Measurements from ENCODE around the gene XIRP2. TPM values are rescaled to one million over a fixed set of nuclear protein-coding genes. Genes with fewer than 3 reads are reported as not detected.
A peak's percentile ranks its signal among the peaks of the same experiment; 100 is the strongest.
"Not testable (repeated sequence)": the region's sequence is repeated elsewhere in the genome, so short reads cannot be mapped to it uniquely, and the experiment has no call there.

The XIRP2 gene
- total and polyA plus RNA-seq, 10 of the 15 experiments (the other 5 are each of a cell fraction or from before 2014, with no cell fraction given) = 0.03 TPM; not detected in 9

DNA sequence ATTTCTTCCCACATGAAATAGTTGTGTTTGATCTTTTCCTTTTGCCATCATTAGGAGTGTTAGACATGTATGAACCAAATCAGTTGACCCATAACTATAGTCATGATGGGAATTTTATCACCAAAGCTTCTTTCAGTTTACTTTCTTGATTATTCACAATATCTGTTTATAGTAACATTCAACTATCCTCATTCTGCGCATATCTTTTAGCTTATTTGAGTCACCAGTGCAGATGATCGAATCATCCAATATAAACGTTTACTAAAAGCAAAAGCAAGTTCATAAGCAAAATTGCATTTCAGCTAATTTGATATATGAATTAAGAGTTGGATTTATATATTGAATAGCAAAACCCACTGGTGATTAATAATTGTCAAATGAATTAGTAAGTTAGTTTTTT, 216.4 kb downstream of the XIRP2 start (continued):
- TF ChIP-seq KDM1A (IDR thresholded peaks at IDR 0.05; ENCODE audit: borderline replicate concordance) (no peak), YY1 (IDR thresholded peaks at IDR 0.05; ENCODE audit: low read depth, low read length) (no peak), POLR2A (IDR thresholded peaks at IDR 0.05; ENCODE audit: low read depth, low read length) (no peak)
- TF ChIP-seq, protein P1, sequence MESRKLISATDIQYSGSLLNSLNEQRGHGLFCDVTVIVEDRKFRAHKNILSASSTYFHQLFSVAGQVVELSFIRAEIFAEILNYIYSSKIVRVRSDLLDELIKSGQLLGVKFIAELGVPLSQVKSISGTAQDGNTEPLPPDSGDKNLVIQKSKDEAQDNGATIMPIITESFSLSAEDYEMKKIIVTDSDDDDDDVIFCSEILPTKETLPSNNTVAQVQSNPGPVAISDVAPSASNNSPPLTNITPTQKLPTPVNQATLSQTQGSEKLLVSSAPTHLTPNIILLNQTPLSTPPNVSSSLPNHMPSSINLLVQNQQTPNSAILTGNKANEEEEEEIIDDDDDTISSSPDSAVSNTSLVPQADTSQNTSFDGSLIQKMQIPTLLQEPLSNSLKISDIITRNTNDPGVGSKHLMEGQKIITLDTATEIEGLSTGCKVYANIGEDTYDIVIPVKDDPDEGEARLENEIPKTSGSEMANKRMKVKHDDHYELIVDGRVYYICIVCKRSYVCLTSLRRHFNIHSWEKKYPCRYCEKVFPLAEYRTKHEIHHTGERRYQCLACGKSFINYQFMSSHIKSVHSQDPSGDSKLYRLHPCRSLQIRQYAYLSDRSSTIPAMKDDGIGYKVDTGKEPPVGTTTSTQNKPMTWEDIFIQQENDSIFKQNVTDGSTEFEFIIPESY (IDR thresholded peaks at IDR 0.05) = no peak

DNA sequence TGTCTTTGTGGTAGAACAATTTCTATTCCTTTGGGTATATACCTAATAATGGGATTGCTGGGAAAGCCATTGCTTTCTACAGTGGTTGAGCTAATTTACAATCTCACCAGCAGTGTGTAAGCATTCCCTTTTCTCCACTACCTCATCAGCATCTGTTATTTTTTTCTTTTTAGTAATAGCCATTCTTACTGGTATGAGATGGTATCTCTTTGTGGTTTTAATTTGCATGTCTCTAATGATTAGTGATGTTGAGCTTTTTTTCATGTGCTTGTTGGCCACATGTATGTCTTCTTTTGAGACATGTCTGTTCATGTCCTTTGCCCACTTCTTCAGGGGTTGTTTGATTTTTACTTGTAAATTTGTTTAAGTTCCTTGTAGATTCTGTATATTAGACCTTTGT, 221.4 kb downstream of the XIRP2 start:
- H3K27ac ChIP-seq (ENCODE audit: control insufficient read depth, insufficient read depth); H3K9ac ChIP-seq (ENCODE audit: control insufficient read depth, insufficient read depth, low read length); H4K20me1 ChIP-seq (ENCODE audit: control insufficient read depth, insufficient read depth); POLR2A ChIA-PET; H3K36me3 ChIP-seq (ENCODE audit: control insufficient read depth in 2 of 2, insufficient read depth in 2 of 2, low read length in 1 of 2); FAIRE-seq; CTCF ChIA-PET; H3K4me2 ChIP-seq (ENCODE audit: control insufficient read depth, insufficient read depth); H3K4me3 ChIP-seq; RAD21 ChIA-PET (ENCODE audit: unreplicated experiment); DNase-seq (ENCODE audit: low read depth, low spot score); intact Hi-C loops (cut with micrococcal nuclease; ENCODE audit: unreplicated experiment); H2AFZ ChIP-seq (ENCODE audit: control insufficient read depth, low read depth, low read length); H3K9me3 ChIP-seq (replicated peaks; ENCODE audit: control insufficient read depth, insufficient read depth, low read length); in situ Hi-C loops (cut with MboI); H3K27me3 ChIP-seq (replicated peaks in 1 of 2; ENCODE audit: control insufficient read depth in 2 of 2, insufficient read depth in 2 of 2, low read length in 1 of 2); H3K4me1 ChIP-seq (ENCODE audit: control insufficient read depth, insufficient read depth, low read length); BruUV-seq (replicated peaks); H3K79me2 ChIP-seq (ENCODE audit: control insufficient read depth, insufficient read depth, low read length); SMC1A ChIA-PET (ENCODE audit: uncharacterized antibody, unreplicated experiment): not testable (repeated sequence)
- ATAC-seq = peak; percentile 62
- TF ChIP-seq MTA2 (IDR thresholded peaks at IDR 0.05; ENCODE audit: low read depth) = 0 out of 2 replicates have a peak, but pooled peaks have one; percentile 36

DNA sequence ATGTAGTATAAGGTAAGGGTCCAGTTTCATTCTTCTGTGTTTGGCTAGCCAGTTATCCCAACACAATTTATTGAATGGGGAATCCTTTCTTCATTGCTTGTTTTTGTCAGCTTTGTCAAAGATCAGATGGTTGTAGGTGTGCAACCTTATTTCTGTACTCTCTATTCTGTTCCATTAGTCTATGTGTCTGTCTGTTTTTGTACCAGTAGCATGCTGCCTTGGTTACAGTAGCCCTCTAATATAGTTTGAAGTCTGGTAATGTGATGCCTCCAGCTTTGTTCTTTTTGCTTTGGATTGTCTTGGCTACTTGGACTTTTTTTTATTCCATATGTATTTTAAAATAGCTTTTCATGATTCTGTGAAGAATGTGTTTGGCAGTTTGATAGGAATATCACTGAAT, 222.1 kb downstream of the XIRP2 start:
- ATAC-seq = peak; percentile 56
- SMC1A ChIA-PET (ENCODE audit: uncharacterized antibody, unreplicated experiment) = interaction anchor here (1.2 kb wide), 1 partner anchor 10 kb away, joined by 3 read pairs; no protein-coding TSS in a partner anchor
- in situ Hi-C loops (cut with MboI) (no loop called here), intact Hi-C loops (cut with micrococcal nuclease; ENCODE audit: unreplicated experiment) (no loop called here)
- H3K9me3 ChIP-seq (replicated peaks; ENCODE audit: control insufficient read depth, insufficient read depth, low read length) = no peaks in the 10 kb centered on the region
- H4K20me1 ChIP-seq (ENCODE audit: control insufficient read depth, insufficient read depth) = no peaks in the 10 kb centered on the region
- H3K27ac ChIP-seq (ENCODE audit: control insufficient read depth, insufficient read depth) = no peak overlapping the region
- no peaks in the 10 kb centered on the region for H3K79me2 ChIP-seq (ENCODE audit: control insufficient read depth, insufficient read depth, low read length)
- RAD21 ChIA-PET (ENCODE audit: unreplicated experiment) = no interaction called here
- no peak overlapping the region for H3K4me3 ChIP-seq
- BruUV-seq (replicated peaks) = no TSS peak
- H2AFZ ChIP-seq (ENCODE audit: control insufficient read depth, low read depth, low read length) = no peak overlapping the region
- no peak overlapping the region for H3K9ac ChIP-seq (ENCODE audit: control insufficient read depth, insufficient read depth, low read length)
- no peak overlapping the region for H3K4me2 ChIP-seq (ENCODE audit: control insufficient read depth, insufficient read depth)
- no peak for DNase-seq (ENCODE audit: low read depth, low spot score)
- no peaks in the 10 kb centered on the region for H3K4me1 ChIP-seq (ENCODE audit: control insufficient read depth, insufficient read depth, low read length)
- CTCF ChIA-PET = interaction anchor here (0.7 kb wide), 1 partner anchor 14 kb away, joined by 3 read pairs; no protein-coding TSS in a partner anchor
- FAIRE-seq = no peak
- no peaks in the 10 kb centered on the region for H3K36me3 ChIP-seq (ENCODE audit: control insufficient read depth in 2 of 2, insufficient read depth in 2 of 2, low read length in 1 of 2)
- H3K27me3 ChIP-seq (replicated peaks in 1 of 2; ENCODE audit: control insufficient read depth in 2 of 2, insufficient read depth in 2 of 2, low read length in 1 of 2) = no peaks in the 10 kb centered on the region
- POLR2A ChIA-PET = no interaction called here
- TF ChIP-seq MTA2 (IDR thresholded peaks at IDR 0.05; ENCODE audit: low read depth) = no peak
- TF ChIP-seq HDAC2 (IDR thresholded peaks at IDR 0.05) = no peak
- TF ChIP-seq ZNF274 (IDR thresholded peaks at IDR 0.05; ENCODE audit: insufficient read depth, insufficient read length) = no peak
- no peak for TF ChIP-seq BACH1 (IDR thresholded peaks at IDR 0.05; ENCODE audit: borderline replicate concordance)
- no peak for TF ChIP-seq POLR2AphosphoS5 (IDR thresholded peaks at IDR 0.05; ENCODE audit: low read length)
- no peak for TF ChIP-seq ATF7 (IDR thresholded peaks at IDR 0.05; ENCODE audit: low read depth)
- TF ChIP-seq, protein P2, sequence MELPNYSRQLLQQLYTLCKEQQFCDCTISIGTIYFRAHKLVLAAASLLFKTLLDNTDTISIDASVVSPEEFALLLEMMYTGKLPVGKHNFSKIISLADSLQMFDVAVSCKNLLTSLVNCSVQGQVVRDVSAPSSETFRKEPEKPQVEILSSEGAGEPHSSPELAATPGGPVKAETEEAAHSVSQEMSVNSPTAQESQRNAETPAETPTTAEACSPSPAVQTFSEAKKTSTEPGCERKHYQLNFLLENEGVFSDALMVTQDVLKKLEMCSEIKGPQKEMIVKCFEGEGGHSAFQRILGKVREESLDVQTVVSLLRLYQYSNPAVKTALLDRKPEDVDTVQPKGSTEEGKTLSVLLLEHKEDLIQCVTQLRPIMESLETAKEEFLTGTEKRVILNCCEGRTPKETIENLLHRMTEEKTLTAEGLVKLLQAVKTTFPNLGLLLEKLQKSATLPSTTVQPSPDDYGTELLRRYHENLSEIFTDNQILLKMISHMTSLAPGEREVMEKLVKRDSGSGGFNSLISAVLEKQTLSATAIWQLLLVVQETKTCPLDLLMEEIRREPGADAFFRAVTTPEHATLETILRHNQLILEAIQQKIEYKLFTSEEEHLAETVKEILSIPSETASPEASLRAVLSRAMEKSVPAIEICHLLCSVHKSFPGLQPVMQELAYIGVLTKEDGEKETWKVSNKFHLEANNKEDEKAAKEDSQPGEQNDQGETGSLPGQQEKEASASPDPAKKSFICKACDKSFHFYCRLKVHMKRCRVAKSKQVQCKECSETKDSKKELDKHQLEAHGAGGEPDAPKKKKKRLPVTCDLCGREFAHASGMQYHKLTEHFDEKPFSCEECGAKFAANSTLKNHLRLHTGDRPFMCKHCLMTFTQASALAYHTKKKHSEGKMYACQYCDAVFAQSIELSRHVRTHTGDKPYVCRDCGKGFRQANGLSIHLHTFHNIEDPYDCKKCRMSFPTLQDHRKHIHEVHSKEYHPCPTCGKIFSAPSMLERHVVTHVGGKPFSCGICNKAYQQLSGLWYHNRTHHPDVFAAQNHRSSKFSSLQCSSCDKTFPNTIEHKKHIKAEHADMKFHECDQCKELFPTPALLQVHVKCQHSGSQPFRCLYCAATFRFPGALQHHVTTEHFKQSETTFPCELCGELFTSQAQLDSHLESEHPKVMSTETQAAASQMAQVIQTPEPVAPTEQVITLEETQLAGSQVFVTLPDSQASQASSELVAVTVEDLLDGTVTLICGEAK (IDR thresholded peaks at IDR 0.05; ENCODE audit: borderline replicate concordance) = no peak
- no peak for TF ChIP-seq KLF5 (IDR thresholded peaks at IDR 0.05; ENCODE audit: partially characterized antibody)
- no peak for TF ChIP-seq SUZ12 (IDR thresholded peaks at IDR 0.05; ENCODE audit: unreplicated experiment)
- no peak for TF ChIP-seq ZNF24 (IDR thresholded peaks at IDR 0.05)
